Large intestine (tissue), 3 donors: ENCODE results near the gene BICDL1. TPM values are rescaled to one million over a fixed set of nuclear protein-coding genes. Genes with fewer than 3 reads are reported as not detected.

Source experiments
- DNase-seq, 2 donors: peaks; one replicate each; pipeline versions ENCODE4 v3.0.0 to v3.0.0-alpha.2; 2013
- H3K27ac ChIP-seq: one replicate; pipeline ENCODE4 v1.5.1; 2013; ENCODE audit warnings: low read length
- H3K27me3 ChIP-seq: 2 replicates; pipeline ENCODE4 v1.6.1; 2013; ENCODE audit warnings: low read length; ENCODE audit not compliant: control insufficient read depth, insufficient read depth
- H3K36me3 ChIP-seq: 2 replicates; pipeline ENCODE4 v1.6.1; 2013; ENCODE audit warnings: low read length; ENCODE audit not compliant: control insufficient read depth, insufficient read depth
- H3K4me1 ChIP-seq: one replicate; pipeline ENCODE4 v1.6.1; 2013; ENCODE audit warnings: low read length; ENCODE audit not compliant: control insufficient read depth, insufficient read depth
- H3K4me3 ChIP-seq: one replicate; pipeline ENCODE4 v1.5.1; 2013; ENCODE audit warnings: low read length
- H3K9me3 ChIP-seq: one replicate; pipeline ENCODE4 v1.6.1; 2013; ENCODE audit warnings: mild to moderate bottlenecking, low read depth, low read length, moderate library complexity; ENCODE audit not compliant: control insufficient read depth
- WGBS: methylation state at CpG from one replicate; pipeline ENCODE4 v1.1.5; 2013; ENCODE audit warnings: low lambda C conversion rate; ENCODE audit not compliant: insufficient coverage; 5-methylcytosine and 5-hydroxymethylcytosine counted together
- polyA plus RNA-seq: library from polyadenylated mRNA; unstranded; fragments of 120-200 nt; gene quantifications from one replicate; pipeline ENCODE4 v1.2.1, GENCODE V29; 2013

Gene BICDL1
- polyA plus RNA-seq, 1 donor = 14.9 TPM

DNA sequence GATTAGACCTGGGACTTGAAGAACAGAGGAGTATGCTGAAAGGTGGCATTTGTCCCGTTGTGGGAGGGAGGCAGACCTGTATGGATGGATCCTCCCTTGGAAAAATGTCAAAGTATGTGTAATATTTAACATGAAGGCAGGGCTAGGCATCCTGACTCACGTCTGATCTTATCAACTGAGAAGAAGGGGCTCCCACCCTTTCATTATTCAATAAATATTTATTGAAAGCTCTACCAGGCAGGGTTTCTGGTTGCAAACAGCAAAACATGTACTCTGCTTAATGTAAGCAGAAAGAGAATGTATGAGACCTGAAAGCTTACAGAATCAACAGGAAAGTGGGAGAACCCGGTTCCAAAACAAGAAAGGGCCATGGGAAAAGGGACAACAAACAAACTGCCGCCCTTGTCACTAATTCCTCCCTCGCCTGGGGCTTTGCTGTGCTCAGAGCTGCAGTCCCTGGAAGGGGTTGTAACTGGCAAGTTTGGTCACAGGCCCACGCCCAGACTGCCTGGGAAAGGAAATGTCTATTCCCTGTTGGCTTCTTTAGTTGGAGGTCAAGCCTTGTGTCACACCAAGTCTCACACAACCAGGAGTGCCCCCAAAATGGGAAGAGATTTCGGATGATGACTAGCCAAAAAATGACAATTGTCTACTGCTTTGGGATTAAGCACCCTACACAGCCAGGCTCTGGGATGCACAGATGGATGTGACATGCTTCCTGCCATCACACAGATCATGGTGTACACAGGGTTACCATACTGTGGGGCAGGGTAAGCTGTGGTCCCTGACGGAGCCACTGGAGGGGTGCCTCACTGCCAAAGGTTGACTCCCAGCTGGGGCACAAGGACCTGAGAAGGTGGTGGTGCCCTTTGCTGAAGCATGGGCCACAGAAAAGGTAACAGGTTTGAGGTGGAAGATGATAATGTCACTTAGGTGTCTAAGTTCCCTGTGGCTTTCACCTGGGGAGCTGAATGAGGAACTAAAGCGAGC, 90.7 kb downstream of the BICDL1 start:
- no peak for DNase-seq
- Histone ChIP-seq H3K9me3 (no peaks in the 10 kb centered on the region), H3K36me3 (no peaks in the 10 kb centered on the region), H3K27ac (no peak overlapping the region), H3K4me1 (no peaks in the 10 kb centered on the region), H3K27me3 (no peaks in the 10 kb centered on the region), H3K4me3 (no peak overlapping the region)
- WGBS = no CpG with 5 or more reads among the region's 9 CpGs

DNA sequence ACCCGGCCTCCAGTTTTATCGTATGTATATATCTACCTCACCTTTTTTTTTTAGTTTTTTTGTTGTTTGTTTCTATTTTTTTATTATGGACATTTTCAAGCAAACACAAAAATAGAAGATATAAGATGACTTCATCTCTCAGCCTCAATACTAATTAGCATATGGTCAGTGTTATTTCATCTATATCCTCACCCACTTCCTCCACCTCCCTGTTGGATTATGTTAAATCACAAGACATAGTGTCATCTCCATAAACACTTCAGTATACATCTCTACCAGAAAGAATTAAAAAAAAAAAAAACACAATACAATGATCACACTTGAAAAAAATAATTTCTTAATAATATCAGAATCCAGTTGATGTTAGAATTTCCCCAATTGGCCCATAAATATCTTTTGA, 92.6 kb downstream of the BICDL1 start:
- Histone ChIP-seq H3K4me1 (no peaks in the 10 kb centered on the region), H3K4me3 (no peak overlapping the region), H3K27me3 (no peaks in the 10 kb centered on the region), H3K36me3 (no peaks in the 10 kb centered on the region), H3K9me3 (no peaks in the 10 kb centered on the region), H3K27ac (no peak overlapping the region)
- no peak for DNase-seq
- 90% methylated on average over 2 of the region's 2 CpGs for WGBS

DNA sequence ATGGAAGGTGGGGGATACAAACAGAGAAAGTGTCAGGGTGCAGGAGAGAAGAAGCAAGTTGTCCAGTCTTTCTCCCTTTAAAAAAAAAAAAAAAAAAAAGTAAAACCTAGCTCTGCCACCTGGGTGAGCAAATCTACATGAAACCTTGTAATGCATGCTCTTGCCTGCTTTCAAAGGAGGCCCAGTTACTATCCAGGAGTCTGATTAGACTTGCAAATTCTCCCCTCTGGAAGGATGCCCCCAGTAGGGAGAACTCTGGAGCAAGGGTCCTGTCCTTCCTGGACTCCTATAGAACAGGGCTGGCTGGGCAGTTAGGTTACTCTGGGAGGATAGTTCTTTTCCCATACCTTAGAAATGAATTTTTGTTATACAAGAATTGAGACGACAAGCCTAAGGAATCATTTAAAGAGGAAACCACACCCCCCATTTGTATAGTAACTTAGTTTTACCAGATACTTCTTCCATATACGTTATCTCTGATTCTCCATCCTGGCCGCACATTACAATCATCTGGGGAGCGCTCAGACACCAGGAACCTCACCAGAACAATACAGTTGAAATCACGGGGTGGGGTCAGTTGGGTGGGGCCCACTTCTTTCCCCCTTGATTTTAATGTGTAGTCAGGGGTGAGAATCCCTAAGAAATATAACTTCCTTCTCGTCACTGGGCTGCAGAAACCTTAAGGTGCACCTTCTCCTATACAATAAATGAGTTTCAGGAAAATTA, 97.0 kb downstream of the BICDL1 start:
- peaks cover 6% of the 10 kb centered on the region for H3K4me1 ChIP-seq
- no peaks in the 10 kb centered on the region for H3K9me3 ChIP-seq
- no peak overlapping the region for H3K4me3 ChIP-seq
- WGBS = 69% methylated on average over 2 of the region's 6 CpGs
- no peak overlapping the region for H3K27ac ChIP-seq
- H3K36me3 ChIP-seq = no peaks in the 10 kb centered on the region
- no peak for DNase-seq
- H3K27me3 ChIP-seq = no peaks in the 10 kb centered on the region

DNA sequence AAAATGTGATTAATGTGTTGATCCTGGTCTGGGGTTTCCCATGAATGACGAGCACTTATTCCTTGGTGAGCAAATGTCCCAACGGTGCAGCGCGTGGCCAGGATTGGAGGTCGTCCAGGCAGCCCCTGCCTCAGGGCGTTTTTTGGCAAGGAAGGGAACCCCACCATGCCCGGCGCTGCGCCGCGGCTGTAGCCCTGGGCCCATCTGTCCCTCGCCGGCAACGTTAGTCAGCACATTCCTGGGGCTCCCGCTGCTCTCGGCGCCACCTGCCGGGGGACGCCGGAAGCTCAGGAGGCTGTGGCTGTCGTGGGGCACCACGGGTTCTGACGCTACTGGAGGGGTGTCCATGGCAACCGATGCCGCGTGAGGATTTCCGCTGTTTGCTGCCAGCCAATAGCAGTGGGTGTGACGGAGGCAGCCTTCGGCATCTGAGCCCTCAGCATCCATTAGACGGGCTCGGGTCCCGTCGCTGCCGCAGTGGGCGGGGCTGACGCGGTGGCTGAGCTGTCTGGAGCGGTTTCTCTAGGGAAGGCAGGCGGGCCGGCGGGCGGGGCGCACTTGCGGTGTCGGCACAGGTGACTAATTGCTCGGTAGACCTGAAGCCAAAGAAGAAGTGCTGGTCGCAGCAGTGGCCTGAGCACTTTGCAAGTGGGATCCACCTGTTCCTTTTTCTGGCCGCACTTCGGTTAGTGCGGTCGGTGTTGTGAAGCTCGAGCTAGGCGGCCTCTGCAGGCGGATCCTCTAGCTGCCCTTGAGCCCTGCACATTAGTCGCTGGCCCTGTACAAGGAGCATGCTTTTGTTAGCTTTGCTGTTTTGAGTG, 98.0 kb downstream of the BICDL1 start:
- H3K27ac ChIP-seq = peak overlapping the region; percentile 40
- no CpG with 5 or more reads among the region's 55 CpGs for WGBS
- H3K4me1 ChIP-seq = peaks cover 6% of the 10 kb centered on the region
- H3K36me3 ChIP-seq = peaks cover 4% of the 10 kb centered on the region
- peak; percentile 96 to 97 for DNase-seq
- no peaks in the 10 kb centered on the region for H3K27me3 ChIP-seq
- peak overlapping the region; percentile 23 for H3K4me3 ChIP-seq
- no peaks in the 10 kb centered on the region for H3K9me3 ChIP-seq

DNA sequence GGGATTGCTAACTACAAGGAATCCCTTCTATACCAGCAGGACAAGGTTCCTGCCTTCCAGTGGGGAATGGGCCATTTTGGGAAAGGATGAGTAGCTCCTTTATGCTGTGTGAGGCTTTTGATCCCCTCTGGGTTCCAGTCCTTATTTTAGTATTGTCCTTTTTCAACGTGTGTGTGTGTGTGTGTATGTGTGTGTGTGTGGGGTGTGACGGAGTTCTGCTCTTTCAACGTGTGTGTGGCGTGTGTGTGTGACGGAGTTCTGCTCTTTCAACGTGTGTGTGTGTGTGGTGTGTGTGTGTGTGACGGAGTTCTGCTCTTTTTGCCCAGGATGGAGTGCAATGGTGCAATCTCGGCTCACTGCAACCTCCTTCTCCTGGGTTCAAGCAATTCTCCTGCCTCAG, 100.1 kb downstream of the BICDL1 start:
- H3K4me3 ChIP-seq = no peak overlapping the region
- H3K9me3 ChIP-seq = no peaks in the 10 kb centered on the region
- no peaks in the 10 kb centered on the region for H3K27me3 ChIP-seq
- H3K4me1 ChIP-seq = peaks cover 6% of the 10 kb centered on the region
- H3K27ac ChIP-seq = no peak overlapping the region
- peaks cover 4% of the 10 kb centered on the region for H3K36me3 ChIP-seq
- no CpG with 5 or more reads among the region's 8 CpGs for WGBS
- no peak for DNase-seq

DNA sequence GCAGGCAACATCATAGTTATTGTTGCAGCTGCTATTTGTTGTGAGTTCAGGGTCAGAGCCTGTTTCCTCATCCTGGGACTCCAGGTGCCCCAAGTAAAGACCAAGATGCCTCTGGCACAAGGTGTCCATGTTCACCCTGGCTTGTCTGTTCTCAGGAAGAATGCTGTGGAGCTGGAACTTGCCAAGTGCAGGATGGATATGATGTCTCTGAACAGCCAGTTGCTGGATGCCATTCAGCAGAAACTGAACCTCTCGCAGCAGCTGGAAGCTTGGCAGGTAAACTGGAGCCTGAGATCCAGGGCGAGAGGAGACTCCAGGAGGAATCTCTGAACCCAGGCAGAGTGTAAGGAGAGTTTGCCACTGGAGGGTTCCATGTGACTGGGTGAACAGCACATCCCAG, 100.8 kb downstream of the BICDL1 start:
- Histone ChIP-seq H3K9me3 (no peaks in the 10 kb centered on the region), H3K4me1 (peaks cover 6% of the 10 kb centered on the region), H3K4me3 (no peak overlapping the region), H3K27me3 (no peaks in the 10 kb centered on the region), H3K27ac (no peak overlapping the region), H3K36me3 (peaks cover 8% of the 10 kb centered on the region)
- no CpG with 5 or more reads among the region's 2 CpGs for WGBS
- DNase-seq = no peak

GRCh38 chr12:120090206-120090605, 101.2 kb downstream of the BICDL1 start:
- no peak for DNase-seq
- WGBS = no CpG with 5 or more reads among the region's 3 CpGs

DNA sequence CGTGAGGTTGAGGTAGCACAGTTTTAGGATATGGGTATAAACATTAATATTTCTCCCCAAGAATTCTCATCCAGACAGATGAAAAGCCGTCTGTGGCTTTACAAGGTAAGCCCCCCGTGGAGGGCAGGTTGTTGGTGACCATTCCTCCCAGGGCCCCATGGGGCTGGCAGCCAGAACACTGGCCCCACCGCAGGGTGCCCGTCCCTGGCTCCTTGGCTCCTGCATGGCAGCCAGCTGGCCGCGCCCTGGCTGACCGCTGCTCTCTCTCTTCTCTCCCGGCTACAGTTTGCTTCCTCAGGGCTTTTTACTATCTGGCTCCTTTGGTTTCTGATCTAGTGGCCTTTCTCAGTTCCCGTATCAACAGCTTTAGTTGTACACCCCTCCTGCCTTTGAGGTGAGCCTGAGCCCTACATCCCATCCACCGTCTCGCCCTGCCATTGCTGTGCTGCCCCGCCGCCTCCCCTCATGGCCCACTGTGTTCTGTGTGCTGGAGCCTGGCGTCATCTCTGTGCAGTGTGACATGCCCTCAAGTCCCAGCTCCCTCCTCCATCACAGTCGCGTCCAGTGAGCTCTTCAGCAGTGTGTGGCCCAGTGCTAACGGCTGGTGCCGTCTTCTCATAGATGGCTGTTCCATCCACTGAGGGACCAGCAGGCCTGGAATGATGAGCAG, 101.7 kb downstream of the BICDL1 start:
- H3K4me1 ChIP-seq = peaks cover 6% of the 10 kb centered on the region
- no peaks in the 10 kb centered on the region for H3K27me3 ChIP-seq
- DNase-seq = no peak
- no peak overlapping the region for H3K27ac ChIP-seq
- WGBS = no CpG with 5 or more reads among the region's 19 CpGs
- H3K4me3 ChIP-seq = no peak overlapping the region
- no peaks in the 10 kb centered on the region for H3K9me3 ChIP-seq
- peaks cover 11% of the 10 kb centered on the region for H3K36me3 ChIP-seq

More at GRCh38 chr12:120090206-120090605, 101.2 kb downstream of the BICDL1 start:
- peaks cover 9% of the 10 kb centered on the region for H3K36me3 ChIP-seq
- no peak overlapping the region for H3K4me3 ChIP-seq
- H3K4me1 ChIP-seq = peaks cover 6% of the 10 kb centered on the region
- no peaks in the 10 kb centered on the region for H3K9me3 ChIP-seq
- no peaks in the 10 kb centered on the region for H3K27me3 ChIP-seq
- no peak overlapping the region for H3K27ac ChIP-seq

DNA sequence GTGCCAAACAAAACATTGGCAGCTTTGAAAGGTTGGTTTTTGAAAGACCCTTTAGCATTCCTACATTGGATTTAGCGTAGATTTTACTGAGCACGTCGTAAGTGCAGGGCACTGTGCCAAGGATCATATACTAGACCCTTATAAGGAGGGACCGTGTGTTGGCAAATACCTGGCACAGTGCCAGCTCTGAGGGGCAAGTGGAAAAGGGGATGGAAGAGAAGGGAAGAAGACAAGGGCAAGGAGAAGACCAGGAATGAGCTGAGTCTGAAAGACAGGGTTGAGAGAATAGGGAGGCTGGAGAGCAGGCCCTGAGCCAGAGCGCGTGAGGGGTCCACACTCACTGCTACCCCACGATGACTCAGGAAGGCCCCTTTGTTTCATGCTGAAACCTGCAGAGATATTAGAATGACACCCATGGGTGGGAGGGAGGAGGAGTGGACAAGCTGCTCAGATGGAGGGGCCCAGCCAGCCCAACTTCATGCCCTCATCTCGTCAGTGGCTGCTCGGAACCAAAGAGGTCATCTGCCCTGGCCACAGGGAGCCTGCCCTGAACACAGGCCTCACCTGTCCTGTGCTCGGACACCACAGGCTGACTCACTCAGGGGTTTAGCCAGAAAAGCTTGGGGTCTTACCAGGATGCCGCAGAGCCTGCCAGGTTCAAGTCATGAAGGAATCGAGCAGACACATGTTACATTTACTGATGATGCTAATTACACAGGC, 102.5 kb downstream of the BICDL1 start:
- Histone ChIP-seq H3K4me3 (no peak overlapping the region), H3K9me3 (no peaks in the 10 kb centered on the region), H3K36me3 (peaks cover 19% of the 10 kb centered on the region), H3K4me1 (peaks cover 6% of the 10 kb centered on the region), H3K27me3 (no peaks in the 10 kb centered on the region), H3K27ac (no peak overlapping the region)
- no CpG with 5 or more reads among the region's 12 CpGs for WGBS
- DNase-seq = no peak
